ENCODE data around the gene EYA4. TPM values are rescaled to one million over a fixed set of nuclear protein-coding genes. Genes with fewer than 3 reads are reported as not detected.

The EYA4 gene
- total RNA-seq, 1 experiment from 2014 or later: not detected

- no peak overlapping the region for H3K4me3 Mint-ChIP-seq (ENCODE audit: unreplicated experiment)
- ChIA-PET CTCF (no interaction called here), POLR2A (no interaction called here)
- no TSS peak for BruUV-seq (replicated peaks)
- H3K27me3 ChIP-seq (replicated peaks; ENCODE audit: control insufficient read depth, insufficient read depth, low read length): no peaks in the 10 kb centered on the region
- no peak for TF ChIP-seq CTCF (IDR thresholded peaks at IDR 0.05; ENCODE audit: insufficient read depth in 1 of 2, low read depth in 1 of 2, low read length in 1 of 2, severe bottlenecking in 1 of 2, unreplicated experiment in 1 of 2)
- H3K9me3 Mint-ChIP-seq (ENCODE audit: unreplicated experiment): no peaks in the 10 kb centered on the region
- H3K4me1 ChIP-seq: no peaks in the 10 kb centered on the region
- H3K27ac Mint-ChIP-seq (ENCODE audit: unreplicated experiment): no peak overlapping the region
- intact Hi-C loops (cut with micrococcal nuclease; ENCODE audit: unreplicated experiment): no loop called here
- no peak for DNase-seq
- H3K27me3 Mint-ChIP-seq (ENCODE audit: insufficient read depth, unreplicated experiment): peaks cover 26% of the 10 kb centered on the region
- H3K4me1 Mint-ChIP-seq (ENCODE audit: low read depth, unreplicated experiment): no peaks in the 10 kb centered on the region
- no peaks in the 10 kb centered on the region for H3K36me3 Mint-ChIP-seq (ENCODE audit: insufficient read depth, unreplicated experiment)
- H3K36me3 ChIP-seq (ENCODE audit: control insufficient read depth, insufficient read depth, low read length): no peaks in the 10 kb centered on the region
- H3K4me3 ChIP-seq (ENCODE audit: low read depth, low read length): no peak overlapping the region
- no peaks in the 10 kb centered on the region for H3K9me3 ChIP-seq
Observed at GRCh38 chr6:133431031-133431430, 189.9 kb downstream of the EYA4 start.

GRCh38 chr6:133432021-133432989 is 191.1 kb downstream of the EYA4 start:
- DNase-seq: no peak
- Mint-ChIP-seq H3K27me3 (ENCODE audit: insufficient read depth, unreplicated experiment) (peaks cover 23% of the 10 kb centered on the region), H3K4me3 (ENCODE audit: unreplicated experiment) (no peak overlapping the region), H3K36me3 (ENCODE audit: insufficient read depth, unreplicated experiment) (no peaks in the 10 kb centered on the region), H3K4me1 (ENCODE audit: low read depth, unreplicated experiment) (no peaks in the 10 kb centered on the region), H3K9me3 (ENCODE audit: unreplicated experiment) (no peaks in the 10 kb centered on the region), H3K27ac (ENCODE audit: unreplicated experiment) (no peak overlapping the region)
- H3K4me3 ChIP-seq (ENCODE audit: low read depth, low read length): no peak overlapping the region
- no peaks in the 10 kb centered on the region for H3K4me1 ChIP-seq
- CTCF ChIA-PET: interaction anchor here (0.6 kb wide), 1 partner anchor 8 kb away, joined by 3 read pairs; no protein-coding TSS in a partner anchor
- POLR2A ChIA-PET: interaction anchor here (0.7 kb wide), 1 partner anchor 259 kb away, joined by 6 read pairs; no protein-coding TSS in a partner anchor
- no TSS peak for BruUV-seq (replicated peaks)
- intact Hi-C loops (cut with micrococcal nuclease; ENCODE audit: unreplicated experiment): no loop called here
- no peaks in the 10 kb centered on the region for H3K27me3 ChIP-seq (replicated peaks; ENCODE audit: control insufficient read depth, insufficient read depth, low read length)
- no peaks in the 10 kb centered on the region for H3K36me3 ChIP-seq (ENCODE audit: control insufficient read depth, insufficient read depth, low read length)
- no peaks in the 10 kb centered on the region for H3K9me3 ChIP-seq
- TF ChIP-seq CTCF (IDR thresholded peaks at IDR 0.05; ENCODE audit: insufficient read depth in 1 of 2, low read depth in 1 of 2, low read length in 1 of 2, severe bottlenecking in 1 of 2, unreplicated experiment in 1 of 2): no peak

- Mint-ChIP-seq H3K27ac (ENCODE audit: unreplicated experiment) (no peak overlapping the region), H3K4me1 (ENCODE audit: low read depth, unreplicated experiment) (no peaks in the 10 kb centered on the region), H3K27me3 (ENCODE audit: insufficient read depth, unreplicated experiment) (peaks cover 15% of the 10 kb centered on the region), H3K36me3 (ENCODE audit: insufficient read depth, unreplicated experiment) (no peaks in the 10 kb centered on the region), H3K9me3 (ENCODE audit: unreplicated experiment) (no peaks in the 10 kb centered on the region), H3K4me3 (ENCODE audit: unreplicated experiment) (no peak overlapping the region)
- Histone ChIP-seq H3K4me1 (no peaks in the 10 kb centered on the region), H3K36me3 (ENCODE audit: control insufficient read depth, insufficient read depth, low read length) (no peaks in the 10 kb centered on the region), H3K4me3 (ENCODE audit: low read depth, low read length) (no peak overlapping the region), H3K9me3 (no peaks in the 10 kb centered on the region), H3K27me3 (replicated peaks; ENCODE audit: control insufficient read depth, insufficient read depth, low read length) (no peaks in the 10 kb centered on the region)
- no peak for TF ChIP-seq CTCF (IDR thresholded peaks at IDR 0.05; ENCODE audit: insufficient read depth in 1 of 2, low read depth in 1 of 2, low read length in 1 of 2, severe bottlenecking in 1 of 2, unreplicated experiment in 1 of 2)
- BruUV-seq (replicated peaks): no TSS peak
- no peak for DNase-seq
- ChIA-PET POLR2A (no interaction called here), CTCF (no interaction called here)
- intact Hi-C loops (cut with micrococcal nuclease; ENCODE audit: unreplicated experiment): no loop called here
Observed at GRCh38 chr6:133435065-133435728, 194.0 kb downstream of the EYA4 start.
